GM19099 (cell line): Measurements from ENCODE around the gene METTL24.

ENCODE experiments used
- POLR2A ChIP-seq: IDR thresholded peaks from 3 replicates; pipeline ENCODE4 v1.6.1; 2011; ENCODE audit warnings: low read depth; ENCODE audit not compliant: insufficient read length; ENCODE audit errors: extremely low read depth

The METTL24 gene

GRCh38 chr6:110331390-110331789, 26.8 kb downstream of the METTL24 start:
- TF ChIP-seq POLR2A: no peak

- TF ChIP-seq POLR2A: no peak
Measured at GRCh38 chr6:110329714-110330436, 28.3 kb downstream of the METTL24 start.

GRCh38 chr6:110329348-110329713, 28.8 kb downstream of the METTL24 start:
- TF ChIP-seq POLR2A: no peak

- no peak for TF ChIP-seq POLR2A
Measured at GRCh38 chr6:110328259-110328658, 29.9 kb downstream of the METTL24 start.

DNA sequence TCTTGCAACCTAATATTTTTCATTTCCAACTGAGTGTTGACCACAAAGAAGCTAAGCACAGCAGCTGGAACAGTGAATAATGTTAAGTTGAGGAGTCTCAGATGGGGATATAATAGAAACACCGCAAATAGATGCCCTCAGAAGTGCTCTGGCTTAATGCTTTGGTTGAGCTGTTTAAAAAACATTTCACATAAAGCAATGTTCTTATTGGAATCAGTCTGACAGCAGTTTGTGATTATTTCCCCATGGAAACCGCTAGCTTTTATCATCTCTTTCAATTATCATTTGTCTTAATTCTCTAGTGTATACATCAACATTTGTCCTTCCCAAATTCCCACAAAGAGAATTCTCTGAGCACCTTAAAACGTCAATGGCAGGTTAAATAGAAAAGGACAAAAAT, 30.8 kb downstream of the METTL24 start:
- TF ChIP-seq POLR2A: no peak

GRCh38 chr6:110326609-110327008, 31.5 kb downstream of the METTL24 start:
- no peak for TF ChIP-seq POLR2A

DNA sequence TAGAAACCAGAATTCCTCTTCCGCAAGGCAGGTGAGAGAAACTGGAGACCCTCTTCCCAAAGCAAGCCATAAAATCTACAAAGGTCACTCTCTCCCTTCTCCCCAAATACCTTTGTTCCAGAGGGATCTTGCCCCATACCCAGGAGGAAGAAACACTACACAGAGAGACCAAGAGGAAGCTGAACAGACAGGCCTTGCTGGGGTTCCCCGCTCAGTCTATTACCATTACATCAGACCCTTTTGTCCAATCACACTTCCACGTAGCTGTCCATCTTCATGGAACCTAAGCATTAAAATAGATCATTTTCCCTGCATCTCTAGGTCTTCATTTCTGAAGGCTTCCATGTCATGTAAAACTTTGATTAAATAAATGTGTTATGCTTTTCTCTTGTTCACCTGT, 32.1 kb downstream of the METTL24 start:
- no peak for TF ChIP-seq POLR2A

DNA sequence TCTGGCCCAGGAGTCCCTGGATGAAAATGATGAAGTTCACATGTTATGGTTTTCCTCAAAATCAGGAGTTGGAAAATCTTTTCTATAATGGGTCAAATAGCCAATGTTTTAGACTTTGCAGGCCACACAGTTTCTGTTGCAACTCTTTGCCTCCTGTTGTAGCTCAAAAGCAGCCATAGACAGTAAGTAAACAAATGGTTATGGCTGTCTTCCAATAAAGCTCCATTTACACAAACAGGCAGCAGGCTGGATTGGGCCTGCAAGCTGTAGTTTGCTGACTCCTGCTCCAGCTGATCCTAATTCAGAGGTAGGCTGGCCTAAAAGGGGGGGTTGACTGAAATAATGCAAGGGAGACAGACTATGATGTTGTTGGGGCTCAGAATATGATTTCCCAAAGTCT, 33.0 kb downstream of the METTL24 start:
- TF ChIP-seq POLR2A: no peak

- TF ChIP-seq POLR2A: no peak
Measured at GRCh38 chr6:110324548-110324947, 33.6 kb downstream of the METTL24 start.

- no peak for TF ChIP-seq POLR2A
Measured at GRCh38 chr6:110323258-110323657, 34.9 kb downstream of the METTL24 start.

DNA sequence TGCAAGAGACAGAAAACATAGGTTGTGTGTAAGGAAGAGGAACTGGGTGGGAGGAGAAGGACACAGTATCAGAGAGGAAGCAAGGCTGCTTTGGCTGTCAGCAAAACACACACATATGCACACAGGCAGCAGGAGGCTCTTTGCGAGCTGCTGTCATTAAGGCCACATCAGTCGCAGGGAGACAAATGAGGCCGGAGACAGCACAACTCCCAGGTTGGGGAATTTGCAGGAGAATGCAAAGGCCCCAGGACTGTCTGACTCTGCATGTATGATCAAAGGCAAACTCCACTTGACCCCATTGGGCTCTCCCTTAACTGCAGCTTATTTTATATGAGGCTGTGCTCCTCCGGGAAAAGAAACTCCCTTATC, 35.3 kb downstream of the METTL24 start:
- no peak for TF ChIP-seq POLR2A

- TF ChIP-seq POLR2A: no peak
Measured at GRCh38 chr6:110322151-110322873, 35.8 kb downstream of the METTL24 start.

DNA sequence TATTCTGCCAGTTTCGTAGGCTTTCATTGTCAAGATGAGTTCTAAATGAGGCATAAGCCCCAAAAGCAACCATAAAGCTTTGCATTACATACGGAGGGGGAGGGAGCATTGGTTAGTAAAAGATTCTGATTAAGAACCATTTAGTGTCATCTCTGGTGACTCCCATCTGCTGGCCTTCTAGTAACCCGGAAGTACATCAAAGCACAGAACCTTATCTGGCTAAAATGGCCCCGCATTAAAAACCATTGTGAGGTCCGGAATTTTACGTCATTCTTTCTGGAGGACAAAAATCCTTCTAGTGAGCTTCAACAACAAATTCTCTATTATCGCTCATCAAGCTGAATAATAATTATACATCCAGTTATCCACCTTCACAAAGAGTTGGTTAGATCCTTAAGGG, 37.8 kb downstream of the METTL24 start:
- TF ChIP-seq POLR2A: no peak

- TF ChIP-seq POLR2A: no peak
Measured at GRCh38 chr6:110319843-110320242, 38.3 kb downstream of the METTL24 start.

DNA sequence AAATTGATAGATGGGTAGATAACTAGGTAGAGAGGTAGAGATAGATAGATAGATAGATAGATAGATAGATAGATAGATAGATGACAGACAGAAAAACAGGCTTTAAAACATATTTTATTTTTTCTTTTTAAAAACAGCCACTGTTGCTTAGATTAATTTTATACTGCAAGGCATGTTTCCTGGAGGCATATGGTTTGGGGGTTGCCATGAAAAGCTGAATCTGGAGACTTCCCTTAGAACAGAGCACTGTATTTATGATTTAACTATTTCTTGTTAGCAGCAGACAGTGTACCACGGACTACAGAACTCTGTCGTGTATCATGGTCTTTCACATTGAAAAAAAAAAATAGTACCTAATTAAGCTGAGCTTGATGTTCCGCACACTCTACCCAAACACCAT, 38.8 kb downstream of the METTL24 start:
- no peak for TF ChIP-seq POLR2A

- TF ChIP-seq POLR2A: no peak
Measured at GRCh38 chr6:110318971-110319370, 39.2 kb downstream of the METTL24 start.

GRCh38 chr6:110317646-110318045, 40.5 kb downstream of the METTL24 start:
- TF ChIP-seq POLR2A: no peak

- no peak for TF ChIP-seq POLR2A
Measured at GRCh38 chr6:110317189-110317588, 41.0 kb downstream of the METTL24 start.
